Umbilical cord (tissue), 2 donors: ENCODE measurements around the gene CNOT2. TPM values are rescaled to one million over a fixed set of nuclear protein-coding genes. Genes with fewer than 3 reads are reported as not detected.

ENCODE experiments used
- DNase-seq: peaks from one replicate; pipeline ENCODE4 v3.0.0-alpha.2; 2015; ENCODE audit warnings: low spot score
- total RNA-seq: library from RNA; depleted of rRNA; stranded (reverse); fragments of >200 nt; gene quantifications from one replicate; pipeline ENCODE4 v1.2.3, GENCODE V29; 2014; ENCODE audit warnings: low replicate concordance; ENCODE audit not compliant: insufficient read depth

Gene CNOT2
- total RNA-seq, 1 donor from 2014 or later, result 212 TPM

DNA sequence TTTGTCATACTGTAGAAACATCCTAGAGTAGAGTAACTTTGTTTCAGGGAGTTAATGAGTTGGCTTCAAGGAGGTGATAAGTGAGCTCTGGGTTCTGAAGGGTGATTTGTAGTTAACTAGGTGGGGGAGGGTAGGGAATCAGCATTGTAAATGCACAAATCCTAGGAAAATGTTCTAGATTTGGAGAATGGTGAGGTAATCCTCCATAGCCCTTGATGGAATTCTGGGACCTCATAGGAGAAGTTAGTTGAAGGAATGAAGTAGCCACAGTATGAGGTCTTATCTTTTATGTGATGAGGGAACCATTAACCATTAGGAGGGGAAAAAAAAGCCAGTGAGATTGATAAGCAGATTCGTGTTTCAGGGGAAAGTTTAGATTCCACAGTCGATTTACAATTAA lies 8.0 kb downstream of the CNOT2 start:
- no peak for DNase-seq

DNA sequence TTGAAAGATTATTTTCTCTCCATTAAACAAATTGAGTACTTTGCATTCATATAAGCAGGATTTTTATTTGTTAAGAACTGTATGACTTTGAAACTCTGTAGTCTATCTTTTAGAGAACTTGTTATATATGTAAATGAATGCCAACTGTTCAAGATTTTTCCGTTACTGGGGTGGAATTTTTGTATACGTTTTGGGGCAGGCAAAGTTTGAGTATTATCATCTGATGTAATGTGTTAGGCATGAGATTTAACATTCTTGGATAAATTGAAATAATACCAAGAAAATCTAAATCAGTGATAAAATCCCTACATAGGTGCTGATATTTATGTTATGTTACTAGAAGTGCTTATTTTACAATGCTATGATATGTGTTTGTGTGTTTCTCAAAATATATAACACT lies 8.4 kb downstream of the CNOT2 start:
- no peak for DNase-seq

DNA sequence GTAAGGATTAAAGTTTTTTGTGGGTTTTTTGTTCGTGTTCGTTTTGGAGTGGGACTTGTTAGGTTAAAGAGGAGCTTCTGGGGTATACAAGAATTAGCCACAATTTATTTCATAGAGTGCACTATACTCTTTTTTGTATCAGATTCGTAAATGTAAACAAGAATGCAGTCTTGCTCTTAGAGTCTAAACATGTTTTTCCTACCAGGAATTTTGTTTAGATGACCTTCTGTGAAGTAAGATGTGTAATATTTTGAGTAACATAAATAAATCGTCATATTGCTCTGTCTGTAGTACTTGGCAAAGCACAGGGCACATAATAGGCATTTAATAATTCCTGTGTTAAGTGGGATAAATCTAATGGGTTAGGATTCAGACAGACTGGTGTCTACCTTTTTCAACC lies 9.6 kb downstream of the CNOT2 start:
- no peak for DNase-seq

DNA sequence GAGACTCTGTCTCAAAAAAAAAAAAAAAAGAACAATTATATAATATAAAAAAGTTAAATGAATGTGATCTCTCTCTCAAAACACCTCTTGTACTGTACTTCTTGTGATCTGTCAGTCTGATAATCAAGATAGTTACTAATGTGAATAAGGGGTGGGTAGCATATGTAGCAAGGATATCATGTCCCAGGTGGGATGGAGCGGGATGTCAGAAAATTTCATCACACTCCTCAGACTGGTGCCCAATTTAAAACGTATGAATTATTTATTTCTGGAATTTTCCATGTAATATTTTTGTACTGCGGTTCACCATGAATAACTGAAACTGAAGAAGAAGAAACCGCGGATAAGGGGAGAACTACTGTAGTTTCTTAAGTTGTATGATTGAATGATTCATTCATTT lies 11.0 kb downstream of the CNOT2 start:
- no peak for DNase-seq

DNA sequence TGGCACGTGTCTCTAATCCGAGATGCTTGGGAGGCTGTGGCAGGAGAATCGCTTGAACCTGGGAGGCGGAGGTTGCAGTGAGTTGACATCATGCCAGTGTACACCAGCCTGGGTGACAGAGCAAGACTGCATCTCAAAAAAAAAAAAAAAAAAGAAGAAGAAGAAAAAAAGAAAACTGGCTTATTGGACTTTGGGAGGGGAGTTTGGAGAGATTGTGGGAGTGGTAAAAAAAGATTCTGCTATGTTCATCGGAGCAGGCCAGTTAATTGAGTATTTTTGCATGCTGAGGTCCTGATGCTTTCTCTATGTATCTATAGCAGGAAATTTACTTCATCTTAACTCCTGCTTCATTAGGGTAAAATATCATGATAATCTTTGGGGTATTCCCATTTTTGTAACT lies 11.6 kb downstream of the CNOT2 start:
- DNase-seq, result peak; percentile 23

DNA sequence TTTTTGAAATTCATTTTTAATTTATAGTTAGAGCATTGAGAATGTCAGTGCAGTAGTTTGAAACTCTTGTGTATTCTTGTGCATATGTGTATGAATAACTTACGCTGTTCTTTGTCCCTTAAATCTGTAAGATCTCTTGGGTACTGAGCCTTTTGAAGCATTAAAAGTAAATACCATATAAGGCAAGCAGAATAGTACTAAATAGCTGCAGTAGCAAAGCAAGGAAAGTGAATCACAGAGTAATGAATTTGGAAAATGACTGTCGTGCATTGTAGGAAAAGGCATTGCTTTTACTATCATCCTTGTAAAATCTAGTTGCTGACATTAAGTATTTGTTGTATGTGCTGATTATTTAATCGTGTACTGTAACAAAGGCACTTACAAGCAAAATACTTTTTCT lies 12.1 kb downstream of the CNOT2 start:
- peak; percentile 72 for DNase-seq

DNA sequence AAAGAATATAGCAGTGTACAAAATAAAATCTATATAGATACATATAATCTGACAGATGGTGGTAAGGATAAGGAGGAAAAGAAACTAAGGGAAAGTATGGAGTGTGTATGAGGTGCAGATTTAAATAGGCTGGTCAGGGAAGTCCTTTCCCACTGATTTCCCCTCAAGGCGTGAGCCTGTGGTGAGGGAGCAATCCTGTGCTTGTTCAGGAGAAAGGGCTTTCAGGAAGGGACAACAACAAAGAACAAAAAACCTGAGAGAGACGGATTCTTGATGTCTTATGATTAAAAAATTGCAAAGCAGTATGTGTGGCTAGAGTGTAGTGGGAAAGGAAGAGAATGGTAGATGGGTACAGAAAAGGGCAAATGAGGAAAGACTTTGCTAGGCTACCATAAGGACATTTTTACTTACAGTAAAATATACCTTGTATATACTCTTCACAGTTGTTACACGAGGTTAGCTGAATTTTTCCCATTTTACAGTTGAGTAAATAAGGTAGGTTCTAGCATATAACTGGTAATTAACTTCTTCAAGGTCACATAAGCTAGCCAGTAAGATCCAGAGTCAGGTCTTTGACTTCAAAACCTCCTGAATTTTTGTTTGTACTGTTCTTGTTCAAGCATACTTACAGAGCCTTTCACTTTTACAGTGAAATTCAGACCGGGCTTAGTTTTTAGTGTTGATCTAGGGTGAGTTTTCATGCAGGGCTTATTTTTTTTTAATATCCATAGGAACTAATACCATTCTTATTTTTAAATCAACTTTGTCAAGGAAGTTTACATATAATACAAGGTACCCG lies 15.6 kb downstream of the CNOT2 start:
- DNase-seq, result no peak

DNA sequence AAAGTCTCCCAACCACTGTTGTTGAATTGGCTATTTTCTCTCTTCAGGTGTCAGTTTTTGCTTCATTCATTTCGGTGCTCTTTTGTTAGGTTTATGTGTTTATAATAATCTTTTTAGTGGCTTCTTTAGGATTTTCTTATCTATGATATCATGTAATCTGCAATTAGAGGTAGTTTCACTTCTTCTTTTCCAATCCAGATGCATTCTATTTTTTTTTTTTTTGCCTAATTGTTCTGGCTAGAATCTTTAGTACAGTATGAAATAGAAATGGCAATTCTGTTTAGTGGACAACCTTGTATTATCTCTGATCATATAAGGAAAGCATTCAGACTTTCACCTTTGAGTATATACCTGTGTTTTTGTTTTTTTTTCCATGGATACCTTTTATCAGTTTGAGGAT lies 17.4 kb downstream of the CNOT2 start:
- DNase-seq, result no peak

DNA sequence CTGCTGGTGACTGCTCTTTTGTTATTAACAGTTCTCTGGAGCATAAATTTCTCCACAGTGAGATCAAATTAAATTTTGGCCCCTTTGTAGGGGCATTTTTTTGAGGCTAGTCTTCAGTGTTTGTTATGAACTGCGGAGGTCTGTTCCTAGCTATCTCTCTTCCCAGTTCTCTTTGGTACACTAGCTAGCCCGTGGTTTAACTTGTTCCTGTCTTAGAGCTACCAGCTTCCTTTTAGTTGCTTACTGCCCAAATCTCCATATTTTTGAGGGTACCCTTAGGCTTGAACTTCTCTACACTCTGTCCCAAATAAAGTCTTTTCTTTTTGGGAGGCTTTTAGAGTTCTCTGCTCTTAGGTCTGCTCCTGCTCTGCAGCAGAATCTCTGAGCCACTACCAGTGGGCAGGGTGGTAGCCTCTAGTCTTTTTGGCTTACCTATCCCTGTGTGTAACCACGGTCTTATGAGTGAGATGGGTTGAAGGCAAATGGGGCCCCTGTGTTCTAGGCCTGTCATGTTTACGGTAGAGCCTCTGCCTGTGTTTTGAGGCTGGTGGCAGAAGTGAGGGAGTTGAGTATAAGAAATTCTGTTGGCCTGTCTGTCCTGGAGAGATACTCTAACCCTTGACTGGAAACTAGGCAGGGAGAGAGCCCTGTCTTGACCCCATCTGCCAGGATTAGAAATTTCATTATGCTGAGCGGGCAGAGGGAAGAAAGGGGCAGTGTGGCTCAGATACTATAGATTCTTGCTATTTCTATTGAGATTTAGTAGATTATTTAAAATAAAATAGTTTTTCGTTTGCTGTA lies 21.0 kb downstream of the CNOT2 start:
- DNase-seq, result no peak

DNA sequence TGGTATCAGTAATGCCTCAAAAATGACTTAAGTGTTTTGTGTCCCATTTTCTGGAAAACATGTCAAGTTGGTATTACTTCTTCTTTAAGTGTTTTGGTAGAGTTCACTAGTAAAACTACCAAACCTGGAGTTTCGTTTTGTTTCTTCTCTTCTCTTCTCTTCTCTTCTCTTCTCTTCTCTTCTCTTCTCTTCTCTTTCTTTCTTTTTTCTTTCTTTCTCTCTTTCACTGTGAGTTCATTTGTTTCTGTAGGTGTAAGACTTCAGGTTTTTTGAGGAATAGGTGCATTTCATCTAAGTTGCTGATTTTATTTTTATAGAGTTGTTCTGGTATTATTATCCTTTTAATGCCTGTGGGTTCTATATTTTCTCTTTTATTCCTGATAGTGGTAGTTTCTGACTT lies 21.9 kb downstream of the CNOT2 start:
- no peak for DNase-seq

DNA sequence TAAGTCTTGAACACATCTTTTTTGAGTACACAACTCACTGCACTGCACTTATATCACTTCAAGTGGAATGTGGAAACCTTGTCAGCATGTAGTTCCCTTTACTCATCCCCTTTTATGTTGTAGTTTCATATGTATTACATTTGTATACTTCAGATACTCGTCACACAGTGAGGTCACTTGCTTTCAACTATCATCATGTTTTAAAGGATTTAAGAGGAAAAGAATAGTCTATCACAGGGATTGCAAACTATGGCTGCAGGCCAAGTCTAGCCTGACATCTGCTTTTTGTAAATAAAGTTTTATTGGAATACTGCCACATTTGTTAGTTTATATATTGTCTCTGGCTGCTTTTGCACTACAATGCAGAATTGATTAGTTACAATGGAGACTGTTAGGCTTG lies 24.3 kb downstream of the CNOT2 start:
- no peak for DNase-seq

DNA sequence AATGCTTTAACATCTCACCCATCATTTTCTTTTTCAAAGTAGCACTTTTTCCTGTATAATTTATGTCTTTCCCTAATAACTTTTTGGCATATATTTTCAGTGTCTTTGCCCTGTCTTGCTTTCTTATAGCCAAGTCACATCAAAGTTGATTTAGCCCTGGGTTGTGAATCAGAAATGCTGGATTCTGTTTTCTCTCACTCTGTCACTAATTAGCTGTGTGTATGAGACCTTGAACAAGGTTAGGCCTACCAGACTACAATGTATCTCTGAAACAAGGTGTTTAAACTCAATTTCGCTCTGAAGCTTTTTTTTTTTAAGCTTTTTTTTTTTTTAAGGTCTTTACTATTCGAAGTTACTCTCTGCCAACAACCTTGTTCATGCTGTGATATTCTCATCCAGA lies 25.7 kb downstream of the CNOT2 start:
- DNase-seq, result peak; percentile 36

DNA sequence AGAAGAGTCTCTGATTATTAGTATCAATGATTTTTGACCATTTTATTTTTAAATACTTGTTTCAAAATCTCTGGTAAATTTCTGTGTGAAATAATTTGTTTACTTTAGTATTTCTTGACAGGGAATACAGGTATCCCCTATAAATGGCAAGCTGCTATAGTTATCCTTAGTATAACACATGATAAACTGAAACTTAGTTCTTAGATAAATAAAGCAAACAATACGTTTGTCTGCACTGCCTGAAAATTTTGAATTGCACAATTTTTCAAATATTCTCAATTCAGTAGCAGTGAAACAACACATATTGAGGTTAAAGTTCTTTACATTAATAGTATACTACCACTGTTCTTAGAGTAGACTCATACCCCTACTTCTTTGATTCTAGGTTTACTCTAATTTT lies 26.9 kb downstream of the CNOT2 start:
- DNase-seq, result no peak

DNA sequence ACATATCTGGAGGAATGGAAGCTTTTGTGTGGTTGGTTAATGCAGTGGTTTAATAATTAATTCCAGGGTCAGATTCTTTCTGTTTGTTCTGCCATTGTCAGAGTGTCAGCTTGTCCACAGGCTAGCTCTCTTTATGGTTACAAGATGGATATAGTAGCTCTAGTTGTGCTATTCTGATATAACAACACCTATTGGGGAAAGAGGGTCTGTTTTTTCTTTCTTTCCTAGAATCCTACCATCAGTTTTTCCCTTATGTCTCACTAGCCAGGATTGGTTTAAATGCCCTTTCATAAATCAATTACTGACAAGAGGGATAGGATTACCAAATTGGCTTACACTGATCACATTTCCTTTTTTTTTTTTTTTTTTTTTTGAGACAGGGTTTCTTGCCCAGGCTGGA lies 27.8 kb downstream of the CNOT2 start:
- no peak for DNase-seq

DNA sequence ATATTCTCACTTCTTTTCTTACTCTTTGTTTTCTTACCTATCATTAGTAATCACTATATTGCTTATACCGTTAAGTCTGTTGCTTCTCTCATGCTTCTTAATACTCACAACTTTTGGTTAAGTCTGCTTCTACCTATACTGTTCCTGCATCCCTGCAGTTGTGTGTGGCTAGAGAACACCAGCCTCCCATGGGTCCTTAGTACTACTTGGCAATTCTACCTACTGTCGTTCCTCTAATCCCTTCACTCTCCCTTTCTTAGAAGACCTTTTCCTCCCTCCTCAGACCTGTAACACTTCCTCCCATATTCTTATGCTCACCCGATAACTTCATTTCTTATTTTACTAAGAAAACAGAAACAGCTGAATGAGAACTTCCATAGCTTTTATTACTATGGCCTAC lies 29.3 kb downstream of the CNOT2 start:
- DNase-seq, result no peak

DNA sequence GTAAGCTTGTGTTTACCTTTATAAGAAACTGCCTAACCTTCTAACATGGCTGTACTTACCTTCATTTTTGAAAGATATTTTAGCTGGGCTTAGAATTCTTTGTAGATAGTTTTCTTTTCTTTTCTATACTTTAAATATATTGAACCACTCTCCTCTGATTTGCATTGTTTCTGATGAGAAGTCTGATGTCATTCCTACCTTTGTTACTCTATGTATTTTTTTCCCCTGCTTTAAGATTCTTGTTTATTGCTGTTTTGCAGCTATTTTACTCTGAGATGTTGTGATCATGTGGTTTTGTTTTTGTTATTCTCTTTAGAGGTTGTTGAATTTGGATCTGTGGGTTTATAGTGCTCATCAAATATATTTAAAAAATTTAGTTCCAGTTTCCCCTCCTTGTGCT lies 31.8 kb downstream of the CNOT2 start:
- no peak for DNase-seq

DNA sequence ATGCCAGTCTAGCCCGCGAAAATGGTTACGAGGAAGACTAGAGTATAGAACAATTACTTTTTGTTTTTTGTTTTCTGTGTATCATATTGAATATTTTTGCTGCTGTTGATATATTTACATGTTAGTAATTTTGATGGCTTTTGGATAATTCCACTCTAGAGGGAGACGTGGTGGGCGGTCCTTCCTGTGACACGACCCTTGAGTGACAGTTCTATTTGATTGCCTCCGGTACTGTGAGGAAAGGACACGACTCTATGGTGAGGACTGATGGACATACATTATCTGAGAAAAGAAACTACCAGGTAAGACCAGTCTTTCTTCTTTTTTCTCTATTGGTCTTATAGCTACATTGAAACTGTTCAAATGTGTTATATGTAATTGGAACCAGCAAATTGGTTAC lies 34.7 kb downstream of the CNOT2 start:
- DNase-seq, result no peak

DNA sequence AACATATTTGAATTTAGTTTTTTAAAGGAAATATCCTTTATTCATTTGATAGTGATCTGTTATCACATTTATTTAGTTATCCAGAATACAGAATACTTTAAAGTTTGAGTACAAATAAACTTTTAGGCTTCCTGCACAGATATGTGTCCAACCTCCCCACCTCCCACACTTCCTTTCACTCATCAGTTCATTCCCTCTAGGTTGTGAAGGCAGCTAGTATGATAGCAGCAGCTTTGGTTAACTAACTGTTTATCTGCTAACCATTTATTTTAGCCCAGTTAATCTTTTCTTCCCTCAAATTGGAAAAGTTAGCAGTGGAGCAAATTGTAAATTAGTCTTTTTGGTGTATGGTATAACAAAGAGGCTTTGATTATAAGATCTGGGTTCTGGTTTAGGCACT lies 35.7 kb downstream of the CNOT2 start:
- DNase-seq, result no peak

DNA sequence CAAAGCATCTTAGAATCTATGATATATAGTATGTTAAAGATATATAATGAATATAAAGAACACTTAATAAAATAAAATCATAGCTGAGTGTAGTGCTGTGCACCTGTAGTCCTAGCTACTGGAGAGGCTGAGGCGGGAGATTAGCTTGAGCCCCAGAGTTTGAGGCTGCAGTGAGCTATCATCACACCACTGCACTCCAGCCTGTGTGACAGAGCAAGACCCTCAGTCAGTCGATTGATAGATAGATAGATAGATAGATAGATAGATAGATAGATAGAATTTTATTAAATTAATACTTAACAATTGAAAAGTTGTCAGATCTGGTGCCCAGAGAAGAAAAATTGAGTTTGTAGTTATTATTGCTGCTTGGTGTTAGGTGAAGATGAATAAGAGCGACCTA lies 40.0 kb downstream of the CNOT2 start:
- no peak for DNase-seq

DNA sequence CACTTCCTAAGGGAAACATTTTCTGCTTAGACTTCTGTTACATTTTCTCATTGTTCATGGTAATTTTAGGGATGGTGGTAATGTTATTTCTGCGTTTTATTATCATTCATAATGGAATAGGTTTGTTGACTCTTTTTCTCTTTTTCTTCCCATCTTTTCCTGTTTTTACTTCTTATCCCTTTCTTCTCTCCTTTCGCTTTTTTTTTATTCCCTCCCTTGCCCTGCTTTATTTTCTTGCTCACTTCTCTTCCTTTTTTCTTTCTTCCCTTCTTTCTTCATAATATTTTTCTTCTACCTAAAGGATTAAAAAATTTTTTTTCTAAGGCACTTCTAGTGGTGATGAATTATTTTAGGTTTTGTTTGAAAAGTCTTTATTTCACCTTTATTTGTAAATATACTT lies 45.6 kb downstream of the CNOT2 start:
- no peak for DNase-seq

DNA sequence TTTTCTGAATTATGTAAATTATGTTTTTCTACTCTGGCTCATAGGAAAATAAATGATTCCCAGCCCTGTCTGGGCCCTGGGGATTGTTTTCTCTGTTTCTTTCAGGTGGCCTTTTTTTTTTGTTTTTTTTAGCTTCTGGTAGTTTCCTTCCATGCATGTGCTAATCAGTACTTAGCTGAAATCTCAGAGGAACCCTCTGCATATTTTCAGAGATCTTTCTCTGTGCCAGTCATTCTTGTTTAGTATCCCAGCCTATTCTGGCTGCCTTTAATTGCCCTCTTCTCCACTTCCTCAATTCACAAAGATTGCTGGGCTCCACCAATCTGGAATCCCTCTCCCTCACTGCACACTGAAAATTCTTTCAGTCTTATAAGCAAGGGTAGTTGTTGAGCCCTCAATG lies 46.9 kb downstream of the CNOT2 start:
- no peak for DNase-seq

DNA sequence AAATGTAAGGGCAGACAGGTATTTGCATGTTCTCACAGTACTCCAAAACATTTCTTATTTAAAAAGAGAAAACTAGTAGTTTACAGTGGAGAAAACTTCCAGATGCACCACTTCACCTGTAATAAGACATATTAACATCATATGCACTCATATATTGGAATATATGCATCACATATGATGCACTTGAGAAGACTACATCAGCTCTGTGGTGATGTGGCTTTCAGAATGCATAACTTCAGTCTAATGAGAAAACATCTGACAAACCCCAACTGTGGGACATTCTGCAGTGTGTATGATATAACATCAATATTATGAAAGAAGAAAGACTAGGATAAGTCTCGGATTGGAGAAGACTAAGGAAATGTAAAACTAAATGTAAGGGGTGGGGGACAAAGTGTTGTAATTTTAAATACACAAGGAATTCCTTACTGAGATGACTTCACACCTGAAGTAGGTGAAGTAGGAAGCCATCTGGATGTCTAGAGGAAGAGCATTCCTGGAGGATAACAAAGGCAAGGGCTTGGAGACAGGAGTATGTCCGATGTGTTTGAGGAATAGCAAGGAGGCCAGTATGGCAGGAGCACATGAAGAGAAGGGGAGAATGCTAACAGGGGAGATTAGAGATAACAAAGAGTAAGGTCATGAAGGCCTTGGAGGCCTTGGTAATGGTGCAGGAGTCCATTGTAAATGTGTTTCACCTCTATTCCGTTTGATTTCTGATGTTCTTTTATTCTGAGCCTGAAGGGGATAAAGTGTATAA lies 49.0 kb downstream of the CNOT2 start:
- no peak for DNase-seq
